Medulla oblongata (tissue), 1 donor: Measurements from ENCODE around the gene DROSHA.

ENCODE experiments used
- DNase-seq: peaks from one replicate; pipeline ENCODE4 v3.0.0-alpha.2; 2015; ENCODE audit errors: extremely low spot score

DROSHA gene

DNA sequence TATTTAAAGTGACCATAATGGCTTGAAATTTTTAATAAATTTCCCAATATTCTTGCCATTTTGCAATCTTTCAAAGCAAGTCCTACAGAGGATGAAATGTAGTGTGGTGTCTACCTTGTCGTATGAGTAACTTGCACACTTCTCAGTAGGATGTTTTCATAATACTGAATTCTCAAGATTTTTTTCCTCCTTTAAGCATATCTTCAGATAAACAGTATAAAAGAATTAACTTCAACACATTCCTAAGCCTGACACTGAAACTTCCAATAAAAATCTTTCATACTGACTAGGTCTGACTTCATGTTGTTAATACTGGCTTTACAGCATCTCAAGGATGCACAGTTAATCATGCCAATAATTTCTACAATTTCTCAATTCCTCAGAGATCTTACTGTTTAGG lies 62.0 kb downstream of the DROSHA start:
- no peak for DNase-seq

DNA sequence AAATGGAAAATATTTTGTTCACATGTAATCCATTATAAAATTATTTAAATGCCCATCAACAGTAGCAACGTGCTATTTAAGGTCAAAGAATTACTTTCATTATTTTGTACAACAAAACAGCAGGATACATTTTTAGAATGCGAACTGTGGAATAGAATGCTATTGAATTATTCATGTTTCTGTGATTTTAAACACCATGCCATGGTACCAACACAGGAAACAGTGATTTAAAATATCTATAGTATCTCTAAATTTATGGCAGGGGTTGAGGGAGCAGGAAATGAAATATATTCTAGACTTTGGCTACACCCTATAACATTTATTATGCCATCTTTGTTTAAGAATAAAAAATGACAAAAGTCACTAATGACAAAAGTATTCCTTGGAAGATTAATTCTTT lies 62.4 kb downstream of the DROSHA start:
- no peak for DNase-seq

- DNase-seq: no peak
Measured at GRCh38 chr5:31465291-31465690, 66.6 kb downstream of the DROSHA start.

GRCh38 chr5:31464081-31464480 lies 67.8 kb downstream of the DROSHA start:
- DNase-seq: no peak

- DNase-seq: no peak
Measured at GRCh38 chr5:31463351-31463750, 68.5 kb downstream of the DROSHA start.

DNA sequence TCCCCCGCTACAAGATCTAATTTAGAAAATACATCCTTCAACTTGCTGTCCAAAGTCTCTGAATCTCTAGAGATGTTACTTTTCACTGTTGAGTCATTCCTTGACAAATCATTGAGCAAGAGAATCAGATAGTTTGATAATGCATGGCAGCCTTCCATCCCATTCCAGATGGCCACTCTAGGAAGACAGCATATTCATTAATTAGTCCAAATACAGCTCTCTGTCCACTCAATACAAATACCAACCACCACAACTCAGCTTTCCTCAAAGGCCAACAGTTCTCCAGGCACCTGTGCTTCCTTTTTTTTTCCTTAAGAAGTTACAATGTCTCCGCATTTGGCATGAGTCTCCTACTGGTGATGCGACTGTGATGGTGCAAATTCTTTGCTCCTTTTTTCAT lies 72.3 kb downstream of the DROSHA start:
- DNase-seq: no peak

GRCh38 chr5:31455172-31455571 lies 76.7 kb downstream of the DROSHA start:
- DNase-seq: no peak

GRCh38 chr5:31453522-31453921 lies 78.4 kb downstream of the DROSHA start:
- no peak for DNase-seq

- DNase-seq: no peak
Measured at GRCh38 chr5:31452314-31452713, 79.6 kb downstream of the DROSHA start.

- no peak for DNase-seq
Measured at GRCh38 chr5:31449962-31450361, 81.9 kb downstream of the DROSHA start.

DNA sequence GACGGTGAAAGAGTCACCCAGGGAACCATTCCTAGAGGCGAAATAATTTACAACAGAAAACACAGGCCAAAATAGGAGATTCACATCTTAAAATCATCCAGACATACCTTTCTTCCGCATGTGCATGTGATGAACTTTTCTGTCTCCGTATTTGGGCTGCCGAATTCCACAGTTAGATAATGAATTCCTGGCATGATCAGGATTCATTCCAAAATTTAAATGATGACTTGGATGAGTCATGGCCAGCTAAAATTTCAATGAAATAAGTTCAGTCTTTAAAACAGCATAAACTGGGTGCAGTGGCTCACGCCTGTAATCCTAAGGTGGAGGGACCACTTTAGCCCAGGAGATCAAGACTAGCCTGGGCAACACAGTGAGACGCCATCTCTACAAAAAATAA lies 82.7 kb downstream of the DROSHA start:
- DNase-seq: no peak

DNA sequence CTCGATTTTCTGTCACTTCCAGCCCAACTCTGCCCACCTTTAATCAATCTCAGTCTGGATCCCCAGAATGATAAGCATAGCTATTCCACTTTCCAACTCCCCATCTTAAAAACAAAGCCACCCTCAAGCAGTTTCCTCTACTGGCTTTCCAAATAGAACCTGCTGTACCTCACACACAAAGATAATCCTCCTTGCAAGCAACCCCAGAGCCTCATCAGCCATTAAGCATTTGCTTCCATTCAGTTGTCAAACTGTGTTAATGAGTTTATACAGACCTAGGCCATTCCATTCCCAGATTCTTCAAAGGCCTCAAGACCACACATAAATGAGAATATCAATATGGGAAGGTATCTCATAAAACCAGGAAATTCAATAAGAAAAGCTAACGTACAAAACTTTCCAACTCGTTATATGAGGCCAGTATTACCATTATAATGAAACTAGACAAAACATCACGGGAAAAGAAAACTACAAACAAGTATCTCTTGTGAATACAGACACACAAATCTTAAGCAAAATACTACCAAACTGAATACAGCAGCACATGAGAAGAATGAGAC lies 86.8 kb downstream of the DROSHA start:
- no peak for DNase-seq

DNA sequence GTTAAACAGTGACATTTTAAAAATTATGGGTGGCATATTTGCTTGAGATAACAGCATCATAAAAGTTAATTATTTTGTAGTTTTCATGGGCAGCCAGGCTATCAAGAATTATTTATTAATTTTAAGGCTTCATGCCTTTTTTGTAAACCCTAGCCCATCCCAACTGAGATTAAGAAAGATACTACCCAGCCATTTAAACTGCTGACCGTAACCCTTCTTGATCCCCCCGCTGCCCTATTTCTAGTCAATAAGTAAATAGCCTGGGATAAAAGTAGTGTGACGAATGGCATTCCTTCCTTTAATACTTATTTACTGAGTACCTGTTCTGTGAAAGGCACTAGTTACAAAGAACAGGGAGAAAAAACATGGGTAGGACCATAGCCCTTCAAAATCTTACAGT lies 88.3 kb downstream of the DROSHA start:
- DNase-seq: no peak

GRCh38 chr5:31442058-31442745 lies 89.7 kb downstream of the DROSHA start:
- no peak for DNase-seq

DNA sequence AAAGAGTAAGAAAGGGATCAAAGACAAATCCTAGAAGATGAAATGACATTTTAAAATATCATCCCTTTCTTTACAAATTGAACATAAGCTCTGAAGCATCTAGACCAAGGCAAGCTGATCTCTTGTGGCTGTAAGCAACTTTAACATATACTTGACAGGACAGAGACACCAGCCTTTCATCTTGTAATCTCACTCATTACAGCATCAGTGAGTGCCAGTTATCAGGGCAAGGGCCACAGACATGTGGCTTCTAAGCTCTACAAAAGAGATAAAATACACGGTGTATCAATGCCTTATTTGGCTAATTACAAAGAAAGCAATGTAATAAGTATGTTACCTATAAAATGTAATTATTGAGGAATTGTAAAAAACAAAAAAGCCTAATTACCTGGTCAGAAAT lies 95.0 kb downstream of the DROSHA start:
- no peak for DNase-seq

DNA sequence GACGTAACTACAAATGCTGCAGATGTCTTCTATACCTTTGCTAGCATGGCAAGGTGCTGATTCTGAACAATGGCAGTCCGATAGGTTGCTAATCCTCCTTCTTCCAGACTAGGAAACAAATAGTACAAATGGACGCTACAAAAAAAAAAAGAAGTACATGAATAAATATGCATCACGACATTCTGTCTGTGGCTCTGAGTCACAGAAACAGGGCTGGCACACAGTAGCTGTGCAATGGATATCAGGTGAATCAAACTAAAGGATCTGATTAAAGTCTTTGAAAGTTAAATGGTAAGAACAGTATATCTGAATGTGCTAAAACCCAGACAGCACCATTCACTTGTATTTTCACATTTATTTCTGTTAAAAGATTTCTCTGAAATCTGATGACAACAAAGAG lies 96.2 kb downstream of the DROSHA start:
- DNase-seq: no peak

GRCh38 chr5:31434898-31435297 lies 97.0 kb downstream of the DROSHA start:
- DNase-seq: no peak

DNA sequence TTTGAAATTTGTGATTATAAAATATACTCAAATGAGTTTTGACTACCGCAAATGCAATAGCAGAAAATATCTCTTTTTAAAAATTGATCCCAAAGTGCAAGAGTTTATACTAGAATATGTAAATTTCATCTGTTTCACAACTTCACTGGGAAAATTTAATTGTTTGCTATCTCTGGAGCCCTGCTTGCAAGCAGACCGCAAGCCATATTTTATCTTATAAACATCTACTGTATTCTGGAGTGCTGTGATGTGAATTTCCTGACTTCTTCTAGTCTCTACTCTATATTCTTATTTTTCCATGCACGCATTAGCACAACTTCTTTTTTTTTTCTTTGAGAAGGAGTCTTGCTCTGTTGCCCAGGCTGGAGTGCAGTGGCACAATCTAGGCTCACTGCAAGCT lies 98.7 kb downstream of the DROSHA start:
- DNase-seq: no peak

- DNase-seq: no peak
Measured at GRCh38 chr5:31427724-31428309, 104.1 kb downstream of the DROSHA start.

- no peak for DNase-seq
Measured at GRCh38 chr5:31427013-31427723, 104.7 kb downstream of the DROSHA start.

GRCh38 chr5:31421806-31422586 lies 109.9 kb downstream of the DROSHA start:
- DNase-seq: no peak

- no peak for DNase-seq
Measured at GRCh38 chr5:31417512-31417911, 114.4 kb downstream of the DROSHA start.
